Hindlimb muscle (tissue), 1 donor: Measurements from ENCODE around the gene FRS2. TPM values are rescaled to one million over a fixed set of nuclear protein-coding genes. Genes with fewer than 3 reads are reported as not detected.
"Not testable (repeated sequence)": the region's sequence is repeated elsewhere in the genome, so short reads cannot be mapped to it uniquely, and the experiment has no call there.

ENCODE experiments used
- DNase-seq: peaks from one replicate; pipeline ENCODE4 v3.0.0-alpha.2; 2013
- polyA plus RNA-seq: library from polyadenylated mRNA; unstranded; fragments of 120-200 nt; gene quantifications from one replicate; pipeline ENCODE4 v1.2.1, GENCODE V29; 2013; ENCODE audit not compliant: insufficient read length

The FRS2 gene
- 17.1 TPM for polyA plus RNA-seq

DNA sequence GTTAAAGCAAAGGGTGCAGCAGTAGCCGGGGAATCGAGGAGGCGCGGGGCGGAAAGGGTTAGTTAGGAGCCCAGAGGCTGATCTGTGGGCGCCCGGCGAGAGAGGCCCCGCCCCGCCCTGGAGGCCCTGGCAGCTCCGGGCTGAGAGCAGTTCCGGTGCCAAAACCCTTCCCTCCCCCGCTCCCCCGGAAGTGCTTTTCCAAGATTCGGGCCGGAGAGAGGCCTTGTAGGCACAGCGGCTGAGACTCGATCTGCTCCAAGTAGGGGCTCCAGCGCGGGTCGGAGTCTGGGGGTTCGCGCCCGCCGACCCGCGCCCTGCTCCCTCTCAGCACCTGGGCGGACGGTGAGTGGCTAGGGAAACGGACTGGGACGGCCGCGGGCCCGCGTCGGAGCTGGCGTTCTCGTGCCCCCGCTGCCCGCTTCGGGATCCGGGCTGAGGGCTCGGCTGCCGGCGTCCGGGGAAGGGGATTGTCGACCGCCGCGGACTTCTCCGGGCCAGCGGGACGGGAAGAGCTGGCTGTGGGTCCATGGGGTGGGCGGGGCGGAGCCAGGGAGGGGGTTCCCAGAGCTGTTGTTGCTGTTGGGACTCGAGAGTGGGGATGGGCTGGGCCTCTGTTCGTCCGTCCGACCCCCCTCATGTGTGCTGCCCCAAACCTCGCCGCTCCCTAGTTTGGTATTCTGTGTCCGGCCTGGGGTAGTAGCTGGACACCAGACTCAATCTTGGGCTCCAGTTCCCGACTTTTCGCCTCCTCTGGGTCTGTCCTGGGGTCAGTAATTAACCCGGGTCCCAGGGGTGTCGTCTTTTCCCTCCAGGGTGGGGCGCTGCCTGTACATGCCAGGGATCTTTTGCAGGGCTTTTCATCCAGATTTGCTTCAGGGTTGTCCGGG, at the start of gene FRS2:
Gene FRS2 (plus strand): TSS at position 200 of the 887 bp plus-strand sequence. CDS start 98,643 bp downstream, outside the sequence.
- DNase-seq = peak; percentile 93

DNA sequence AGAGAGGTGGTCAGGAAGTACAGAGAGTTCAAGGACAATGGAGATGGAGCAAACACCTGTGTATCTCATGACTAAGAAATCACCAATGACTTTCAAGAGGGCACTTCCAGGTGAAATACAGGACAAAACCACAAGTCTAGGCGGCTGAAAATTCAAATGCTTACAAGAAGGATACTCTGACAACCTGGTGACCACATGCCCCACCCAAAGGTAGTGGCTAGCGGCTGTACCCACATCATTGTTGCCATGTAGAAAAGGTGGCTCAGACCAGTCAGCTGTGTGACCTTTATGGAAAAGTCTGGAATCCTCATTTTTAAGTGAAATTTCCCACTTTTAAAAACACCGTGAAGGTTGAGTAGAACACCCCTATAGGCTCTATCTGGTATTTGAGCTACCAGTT, 48.6 kb upstream of the FRS2 start:
- no peak for DNase-seq

GRCh38 chr12:69423037-69423905, 46.9 kb upstream of the FRS2 start:
- DNase-seq = no peak

- DNase-seq = no peak
Measured at GRCh38 chr12:69425417-69425816, 44.8 kb upstream of the FRS2 start.

- no peak for DNase-seq
Measured at GRCh38 chr12:69428351-69429073, 41.7 kb upstream of the FRS2 start.

DNA sequence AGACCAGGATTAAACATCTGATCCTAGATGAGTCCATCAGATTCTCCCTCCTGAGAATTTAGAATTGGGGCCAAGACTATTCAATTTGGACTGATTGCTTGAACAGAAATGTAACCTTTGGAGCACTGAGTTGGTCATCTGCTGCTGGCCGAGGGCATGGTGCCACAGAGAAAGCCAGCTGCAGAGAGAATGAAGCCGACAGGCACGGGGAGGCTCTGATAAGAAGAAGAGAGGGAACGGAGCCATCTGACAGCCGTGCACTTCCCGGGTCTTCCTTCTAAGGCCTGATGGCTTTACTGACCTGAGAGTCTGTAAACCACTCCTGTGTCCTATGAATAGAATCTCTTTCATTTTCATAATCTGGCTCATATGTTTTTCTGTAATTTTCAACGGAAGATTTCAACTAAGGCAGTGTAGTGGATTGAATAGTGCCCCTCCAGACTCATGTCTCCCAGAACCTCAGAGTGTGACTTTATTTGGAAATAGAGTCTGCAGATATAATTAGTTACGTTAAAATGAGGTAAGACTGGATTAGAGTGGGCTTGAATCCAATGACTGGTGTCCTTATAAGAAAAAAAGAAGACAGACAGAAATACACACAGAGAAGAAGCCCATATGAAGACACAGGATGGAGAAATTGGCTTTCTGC, 39.1 kb upstream of the FRS2 start:
- no peak for DNase-seq

DNA sequence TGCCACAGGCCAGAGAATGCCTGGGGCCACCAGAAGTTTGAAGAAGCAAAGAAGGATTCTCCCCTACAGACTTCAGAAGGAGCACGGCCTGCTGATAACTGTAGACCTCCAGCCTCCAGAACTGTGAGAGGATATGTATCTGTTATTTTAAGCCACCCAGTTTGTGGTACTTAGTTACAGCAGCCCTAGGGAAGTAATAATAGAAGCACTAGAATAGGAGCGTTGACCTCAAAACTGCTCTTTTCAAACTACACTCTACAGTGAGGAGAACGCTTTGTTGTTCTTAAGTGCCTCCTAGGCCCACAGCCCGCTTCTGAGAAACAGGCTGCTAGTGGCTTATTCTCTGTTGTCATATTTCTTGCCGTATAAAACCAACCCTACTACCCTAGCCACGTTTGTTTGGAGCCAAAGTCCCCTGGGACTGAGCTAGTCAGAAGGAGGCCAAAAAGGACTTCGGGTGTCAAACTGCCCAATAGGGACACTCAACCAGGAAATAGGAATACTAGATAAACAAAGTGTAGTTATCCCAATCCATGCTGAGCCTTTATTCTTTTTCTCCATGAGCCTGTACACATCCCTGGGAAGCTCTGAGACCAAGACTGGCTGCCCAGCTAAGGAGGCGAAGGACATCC, 38.5 kb upstream of the FRS2 start:
- no peak for DNase-seq

GRCh38 chr12:69433653-69434052, 36.5 kb upstream of the FRS2 start:
- no peak for DNase-seq

DNA sequence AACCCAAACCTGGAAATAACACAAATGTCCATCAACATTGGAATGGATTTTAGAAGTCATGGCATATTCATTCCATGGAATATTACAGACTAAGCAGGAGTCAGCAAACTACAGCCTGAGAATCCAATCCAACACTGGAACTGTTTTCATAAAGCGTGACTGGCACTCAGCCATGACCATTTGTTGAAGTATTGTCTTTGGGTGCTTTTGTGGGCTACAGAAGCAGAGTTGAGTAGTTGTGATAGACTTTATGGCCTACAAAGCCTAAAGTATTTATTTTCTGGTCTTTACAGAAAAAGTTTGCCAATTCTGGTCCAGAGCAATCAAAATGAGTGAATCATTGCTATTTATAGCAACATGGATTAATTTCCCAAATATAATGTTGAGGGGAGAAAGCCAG, 34.5 kb upstream of the FRS2 start:
- no peak for DNase-seq

GRCh38 chr12:69437073-69437472, 33.1 kb upstream of the FRS2 start:
- DNase-seq = no peak

DNA sequence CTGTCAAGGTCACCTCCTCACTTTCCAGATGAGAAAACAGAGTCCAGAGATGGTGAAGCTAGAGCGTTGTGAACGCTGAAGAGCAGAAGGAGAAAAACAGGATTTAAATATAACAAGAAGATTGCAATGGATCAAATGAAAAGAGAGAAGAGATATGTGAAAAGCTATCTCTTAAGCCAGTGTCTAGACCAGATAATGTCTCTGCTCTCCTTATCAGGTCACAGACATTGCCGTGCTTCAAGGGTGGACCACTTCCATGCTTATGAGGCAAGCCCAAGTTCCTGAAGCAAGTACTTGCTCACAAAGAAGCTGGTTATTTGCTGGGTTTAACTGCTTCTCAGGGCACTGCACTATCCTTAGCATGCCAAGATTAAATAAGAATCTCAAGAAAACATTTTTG, 31.6 kb upstream of the FRS2 start:
- no peak for DNase-seq

DNA sequence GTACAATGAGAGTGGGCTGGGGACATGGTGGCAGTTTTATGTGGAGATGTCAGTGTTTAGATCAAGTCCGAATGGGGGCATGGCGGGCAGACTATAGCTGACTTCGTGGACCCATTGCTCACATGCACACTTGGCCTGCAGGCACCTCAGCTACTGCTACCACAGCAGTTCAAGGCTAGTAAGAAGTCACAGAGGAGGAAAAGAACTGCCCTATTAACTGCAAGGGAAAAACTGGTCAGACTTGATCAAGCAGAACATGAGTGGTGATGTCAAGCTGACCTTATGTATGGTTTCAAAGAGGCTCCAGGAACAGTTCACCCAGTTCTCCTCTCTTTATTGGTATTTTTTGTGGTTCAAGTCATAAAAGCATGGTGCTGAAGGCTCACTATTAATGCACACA, 30.2 kb upstream of the FRS2 start:
- no peak for DNase-seq

DNA sequence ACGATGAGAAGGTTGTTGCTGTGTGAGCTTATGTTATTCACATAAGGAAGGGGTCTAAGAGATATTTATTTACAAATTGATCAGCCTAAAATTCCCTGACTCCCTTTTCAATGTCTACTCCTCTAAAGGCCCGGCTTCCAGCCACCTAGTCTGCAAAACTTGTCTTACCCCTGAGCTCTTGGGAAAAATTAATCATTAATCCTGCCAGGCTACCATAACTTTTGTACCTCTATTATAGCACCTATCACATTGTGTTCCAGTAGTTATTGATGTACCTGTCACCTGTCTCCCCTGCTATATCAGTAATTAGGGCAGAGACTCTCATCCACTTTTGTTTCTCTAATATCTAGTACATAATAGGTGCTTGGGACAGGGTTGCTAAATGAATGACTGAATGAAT, 29.3 kb upstream of the FRS2 start:
- no peak for DNase-seq

- DNase-seq = no peak
Measured at GRCh38 chr12:69442894-69443293, 27.3 kb upstream of the FRS2 start.

GRCh38 chr12:69443916-69444315, 26.3 kb upstream of the FRS2 start:
- no peak for DNase-seq

DNA sequence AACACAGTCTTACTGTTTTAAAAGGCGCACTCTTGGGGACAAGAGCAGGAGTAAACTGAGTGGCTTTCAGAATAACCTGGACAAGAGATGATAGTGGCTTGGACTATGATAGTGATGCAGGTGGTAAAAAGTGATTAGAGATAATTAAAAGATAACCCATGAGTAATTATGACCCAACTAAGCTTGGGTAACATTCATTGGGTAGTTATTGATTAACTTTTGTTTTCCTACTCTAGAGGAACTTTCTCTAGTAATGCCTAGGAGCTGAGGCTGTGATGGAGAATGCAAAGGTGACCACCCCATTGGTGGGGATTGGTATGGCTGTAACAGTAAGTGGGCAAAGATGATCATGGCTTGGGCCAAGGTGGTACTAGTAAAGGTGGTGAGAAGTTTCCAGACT, 22.3 kb upstream of the FRS2 start:
- no peak for DNase-seq

- DNase-seq = not testable (repeated sequence)
Measured at GRCh38 chr12:69452598-69453132, 17.5 kb upstream of the FRS2 start.

DNA sequence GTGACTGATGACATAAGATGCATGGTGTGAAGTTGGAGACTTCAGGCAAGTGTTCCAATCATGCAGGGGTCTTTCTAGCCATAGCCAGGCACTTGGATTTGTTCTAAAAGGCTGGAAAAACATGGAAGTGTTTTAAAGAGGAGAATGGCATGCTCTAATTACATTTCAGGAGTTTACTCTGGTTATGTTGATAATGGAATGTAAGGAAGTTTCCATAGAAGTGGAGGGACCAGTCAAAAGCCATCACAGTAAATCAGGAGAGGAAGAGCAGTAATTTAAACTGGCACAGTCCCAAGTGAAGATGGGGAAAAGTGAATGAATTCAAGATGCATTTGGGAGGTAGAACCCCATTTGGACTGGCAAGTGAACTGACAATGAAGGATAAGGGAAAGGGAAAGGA, 13.9 kb upstream of the FRS2 start:
- DNase-seq = no peak

- DNase-seq = no peak
Measured at GRCh38 chr12:69457433-69457832, 12.8 kb upstream of the FRS2 start.

DNA sequence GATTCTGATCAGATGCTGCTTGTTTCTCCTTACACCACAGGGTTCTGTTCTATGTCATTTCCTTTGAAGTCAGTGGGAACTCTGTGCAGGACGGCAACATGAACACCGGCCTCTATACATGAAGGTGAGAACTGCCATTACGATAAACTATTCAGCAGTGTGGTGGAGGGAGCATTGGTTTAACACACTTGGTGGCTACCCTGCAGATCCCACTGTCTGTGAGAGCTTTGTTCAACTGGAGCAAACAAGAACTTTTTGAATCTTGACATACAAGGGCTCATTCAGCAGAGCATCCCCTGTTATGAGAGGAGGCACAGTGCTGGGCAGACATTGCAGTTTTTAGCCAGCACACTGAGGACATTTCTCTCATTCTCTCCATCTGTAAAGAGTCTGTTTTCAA, 10.7 kb upstream of the FRS2 start:
- DNase-seq = no peak

GRCh38 chr12:69464428-69464827, 5.8 kb upstream of the FRS2 start:
- no peak for DNase-seq

DNA sequence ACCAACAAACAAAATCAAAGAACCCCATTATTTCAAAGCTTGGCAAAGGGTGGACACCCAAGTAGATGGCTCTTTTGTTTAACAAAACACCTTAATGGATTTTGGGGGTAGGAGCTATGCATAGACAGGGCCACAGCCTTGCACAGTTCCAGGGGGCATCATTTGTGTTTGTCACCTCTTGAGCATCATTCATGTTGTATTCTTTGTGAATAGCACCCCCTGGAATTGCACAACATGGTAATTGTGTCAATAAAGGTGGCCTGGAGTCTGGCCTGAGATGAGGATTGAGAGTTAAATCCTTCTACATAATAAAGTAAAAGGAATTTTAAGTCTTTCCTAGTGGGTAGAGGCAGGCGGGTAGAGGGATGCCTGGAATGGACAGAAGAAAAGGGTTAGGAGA, 3.3 kb upstream of the FRS2 start:
- no peak for DNase-seq
